ENCODE measurements around the gene SNRNP200. TPM values are rescaled to one million over a fixed set of nuclear protein-coding genes. Genes with fewer than 3 reads are reported as not detected.

SNRNP200 gene
- total RNA-seq, 1 experiment from 2014 or later = 115 TPM

GRCh38 chr2:96317584-96317997, 12.2 kb upstream of the SNRNP200 start:
- ChIA-PET CTCF (interaction anchor here (1.0 kb wide), 1 partner anchor 191 kb away, joined by 5 read pairs; no protein-coding TSS in a partner anchor), POLR2A (interaction anchor here (0.5 kb wide), 1 partner anchor 38 kb away, joined by 3 read pairs; no protein-coding TSS in a partner anchor)
- H3K4me1 Mint-ChIP-seq (ENCODE audit: insufficient read depth, unreplicated experiment) = peaks cover 10% of the 10 kb centered on the region
- no peaks in the 10 kb centered on the region for H3K9me3 Mint-ChIP-seq (ENCODE audit: unreplicated experiment)
- peaks cover 39% of the 10 kb centered on the region for H3K27me3 Mint-ChIP-seq (ENCODE audit: insufficient read depth, unreplicated experiment)
- no peaks in the 10 kb centered on the region for H3K36me3 Mint-ChIP-seq (ENCODE audit: insufficient read depth, unreplicated experiment)
- no peak overlapping the region for H3K4me3 Mint-ChIP-seq (ENCODE audit: unreplicated experiment)
- no peak overlapping the region for H3K27ac Mint-ChIP-seq (ENCODE audit: low read depth, unreplicated experiment)
- TF ChIP-seq CTCF (IDR thresholded peaks at IDR 0.05; ENCODE audit: unreplicated experiment) = no peak
- DNase-seq (ENCODE audit: unreplicated experiment) = no peak
- intact Hi-C loops (cut with micrococcal nuclease) = no loop called here
- BruUV-seq (replicated peaks) = no TSS peak

GRCh38 chr2:96316999-96317398, 11.7 kb upstream of the SNRNP200 start:
- Mint-ChIP-seq H3K27ac (ENCODE audit: low read depth, unreplicated experiment) (no peak overlapping the region), H3K4me3 (ENCODE audit: unreplicated experiment) (no peak overlapping the region), H3K9me3 (ENCODE audit: unreplicated experiment) (no peaks in the 10 kb centered on the region), H3K27me3 (ENCODE audit: insufficient read depth, unreplicated experiment) (peaks cover 33% of the 10 kb centered on the region), H3K36me3 (ENCODE audit: insufficient read depth, unreplicated experiment) (no peaks in the 10 kb centered on the region), H3K4me1 (ENCODE audit: insufficient read depth, unreplicated experiment) (peaks cover 10% of the 10 kb centered on the region)
- TF ChIP-seq CTCF (IDR thresholded peaks at IDR 0.05; ENCODE audit: unreplicated experiment) = no peak
- ChIA-PET POLR2A (interaction anchor here (1.4 kb wide), 1 partner anchor 11 kb away, joined by 5 read pairs; the partner anchor contains the start of gene SNRNP200), CTCF (interaction anchor here (1.0 kb wide), 1 partner anchor 192 kb away, joined by 5 read pairs; no protein-coding TSS in a partner anchor)
- BruUV-seq (replicated peaks) = no TSS peak
- intact Hi-C loops (cut with micrococcal nuclease) = no loop called here
- no peak for DNase-seq (ENCODE audit: unreplicated experiment)

GRCh38 chr2:96315400-96316071, 10.2 kb upstream of the SNRNP200 start:
- peak; percentile 64 for DNase-seq (ENCODE audit: unreplicated experiment)
- Mint-ChIP-seq H3K4me1 (ENCODE audit: insufficient read depth, unreplicated experiment) (peaks cover under 1% of the 10 kb centered on the region), H3K4me3 (ENCODE audit: unreplicated experiment) (no peak overlapping the region), H3K27me3 (ENCODE audit: insufficient read depth, unreplicated experiment) (peaks cover 18% of the 10 kb centered on the region), H3K9me3 (ENCODE audit: unreplicated experiment) (no peaks in the 10 kb centered on the region), H3K36me3 (ENCODE audit: insufficient read depth, unreplicated experiment) (no peaks in the 10 kb centered on the region), H3K27ac (ENCODE audit: low read depth, unreplicated experiment) (no peak overlapping the region)
- TF ChIP-seq CTCF (IDR thresholded peaks at IDR 0.05; ENCODE audit: unreplicated experiment) = no peak
- BruUV-seq (replicated peaks) = no TSS peak
- ChIA-PET CTCF (no interaction called here), POLR2A (interaction anchor here (1.4 kb wide), 1 partner anchor 10 kb away, joined by 5 read pairs; the partner anchor contains the start of gene SNRNP200)
- intact Hi-C loops (cut with micrococcal nuclease) = no loop called here

- H3K27ac Mint-ChIP-seq (ENCODE audit: low read depth, unreplicated experiment) = no peak overlapping the region
- CTCF ChIA-PET = no interaction called here
- H3K4me1 Mint-ChIP-seq (ENCODE audit: insufficient read depth, unreplicated experiment) = no peaks in the 10 kb centered on the region
- no TSS peak for BruUV-seq (replicated peaks)
- H3K9me3 Mint-ChIP-seq (ENCODE audit: unreplicated experiment) = no peaks in the 10 kb centered on the region
- intact Hi-C loops (cut with micrococcal nuclease) = no loop called here
- H3K4me3 Mint-ChIP-seq (ENCODE audit: unreplicated experiment) = no peak overlapping the region
- no peak for TF ChIP-seq CTCF (IDR thresholded peaks at IDR 0.05; ENCODE audit: unreplicated experiment)
- peaks cover 13% of the 10 kb centered on the region for H3K27me3 Mint-ChIP-seq (ENCODE audit: insufficient read depth, unreplicated experiment)
- POLR2A ChIA-PET = no interaction called here
- DNase-seq (ENCODE audit: unreplicated experiment) = no peak
- no peaks in the 10 kb centered on the region for H3K36me3 Mint-ChIP-seq (ENCODE audit: insufficient read depth, unreplicated experiment)
These were observed 9.7 kb upstream of the SNRNP200 start for GRCh38 chr2:96315005-96315399.
